ENCODE measurements around the gene OAT.
A peak's percentile ranks its signal among the peaks of the same experiment; 100 is the strongest.

OAT gene

DNA sequence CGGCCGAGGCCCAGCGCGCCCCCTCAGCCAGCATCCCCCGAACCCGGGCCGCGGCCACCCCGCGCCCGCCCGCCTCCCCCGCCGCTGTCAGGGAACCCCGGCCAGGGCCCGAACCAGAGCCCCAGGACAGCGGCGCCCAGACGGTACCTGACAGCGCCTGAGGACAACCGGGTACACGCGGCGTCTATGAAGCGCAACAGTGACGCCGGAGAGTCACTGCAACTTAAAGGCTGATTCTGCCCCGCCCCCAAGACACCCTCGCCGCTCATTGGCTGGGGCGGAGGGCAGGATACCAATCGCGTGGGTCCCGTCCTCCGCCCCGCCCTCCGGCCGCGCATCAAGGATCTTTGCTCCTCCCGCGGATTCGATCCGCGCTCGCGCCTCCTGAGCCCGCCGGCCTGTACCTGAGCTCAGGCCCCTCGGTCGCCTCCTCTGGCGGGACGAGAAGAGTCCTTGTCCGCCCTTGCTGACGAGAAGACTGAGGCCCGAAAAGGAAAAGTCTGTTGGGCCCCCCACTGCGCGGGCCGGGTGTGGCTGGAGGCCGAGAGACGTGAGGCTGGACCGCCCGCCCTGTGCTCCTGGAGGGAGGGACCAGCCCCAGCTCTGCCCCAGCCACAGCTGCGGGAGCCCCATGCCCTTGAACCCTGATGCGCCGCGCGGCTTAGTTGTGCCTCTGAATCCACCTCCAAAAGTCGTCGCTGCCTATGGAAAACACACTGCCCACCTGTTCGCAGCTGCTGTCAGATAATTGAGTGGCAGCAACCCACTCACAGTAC, at the start of gene OAT:
OAT (minus strand) TSS at position 198 of the 776 bp plus-strand sequence. CDS start 6,752 bp downstream, outside the sequence.
- peak; percentile 95 to 98 for DNase-seq

GRCh38 chr10:124467165-124467564, 48.4 kb upstream of the OAT start:
- no peak for DNase-seq

DNA sequence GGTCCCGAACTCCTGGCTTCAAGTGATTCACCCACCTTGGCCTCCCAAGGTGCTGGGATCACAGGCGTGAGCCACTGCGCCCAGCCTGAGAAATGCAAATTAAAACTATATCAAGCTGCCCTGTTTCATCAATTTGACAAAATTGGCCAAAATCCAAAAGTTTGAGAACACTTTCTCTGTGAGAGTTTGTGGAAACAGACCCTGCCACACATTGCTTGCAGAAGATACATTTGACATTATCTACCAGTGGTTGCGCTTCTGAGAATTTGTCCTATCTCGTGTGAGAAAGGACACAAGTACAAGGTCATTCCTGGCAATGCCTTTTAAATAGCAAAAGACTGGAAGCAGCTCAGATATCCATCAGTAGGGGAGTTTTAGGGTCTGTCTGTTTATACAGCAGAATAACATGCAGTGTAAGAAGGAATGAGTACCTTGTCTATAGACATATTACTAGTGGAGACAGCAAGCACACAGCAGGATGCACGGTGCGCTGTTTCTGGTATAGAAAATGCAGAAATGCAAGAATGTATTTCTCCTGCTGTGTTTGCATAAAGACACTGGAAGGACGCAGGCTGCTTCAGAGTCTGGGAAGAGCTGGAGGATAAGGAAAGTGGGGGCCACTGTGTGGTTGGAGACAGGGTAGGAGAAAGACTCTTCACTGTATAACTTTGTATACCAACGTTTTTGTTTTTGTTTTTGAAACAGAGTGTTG, 47.2 kb upstream of the OAT start:
- no peak for DNase-seq

DNA sequence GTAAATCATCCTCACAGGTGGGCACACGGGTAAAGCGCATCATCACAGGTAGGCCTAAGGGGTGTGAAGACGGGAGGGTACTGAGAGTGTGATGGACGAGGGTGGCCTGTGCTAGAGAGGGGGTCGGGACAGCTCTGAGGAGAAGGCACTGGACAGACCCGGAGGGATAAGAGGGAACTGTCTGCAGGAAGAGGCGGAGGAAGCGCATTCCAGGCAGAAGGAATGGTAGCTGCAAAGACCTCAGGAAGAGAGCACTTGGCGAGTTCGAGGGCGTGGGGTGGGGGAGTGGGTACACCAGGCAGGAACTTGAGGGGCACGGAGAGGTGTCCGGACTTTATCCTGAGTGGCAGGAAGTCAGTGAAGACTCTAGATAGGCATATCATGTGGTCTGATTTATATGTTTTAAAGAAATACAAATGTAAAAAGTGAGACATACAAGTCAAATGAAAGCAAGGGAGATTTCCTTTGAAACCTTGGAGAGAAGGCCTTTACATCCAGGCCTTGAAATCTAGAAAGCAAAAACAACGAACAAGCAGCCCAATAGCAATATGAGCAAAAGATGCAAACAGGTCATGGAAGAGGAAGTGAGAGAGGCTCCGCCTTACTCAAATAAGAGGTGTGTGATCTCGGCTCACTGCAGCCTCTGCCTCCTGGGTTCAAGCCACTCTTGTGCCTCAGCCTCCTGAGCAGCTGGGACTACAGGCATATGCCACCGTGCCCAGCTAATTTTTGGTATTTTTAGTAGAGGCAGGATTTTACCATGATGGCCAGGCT, 46.5 kb upstream of the OAT start:
- DNase-seq = no peak

DNA sequence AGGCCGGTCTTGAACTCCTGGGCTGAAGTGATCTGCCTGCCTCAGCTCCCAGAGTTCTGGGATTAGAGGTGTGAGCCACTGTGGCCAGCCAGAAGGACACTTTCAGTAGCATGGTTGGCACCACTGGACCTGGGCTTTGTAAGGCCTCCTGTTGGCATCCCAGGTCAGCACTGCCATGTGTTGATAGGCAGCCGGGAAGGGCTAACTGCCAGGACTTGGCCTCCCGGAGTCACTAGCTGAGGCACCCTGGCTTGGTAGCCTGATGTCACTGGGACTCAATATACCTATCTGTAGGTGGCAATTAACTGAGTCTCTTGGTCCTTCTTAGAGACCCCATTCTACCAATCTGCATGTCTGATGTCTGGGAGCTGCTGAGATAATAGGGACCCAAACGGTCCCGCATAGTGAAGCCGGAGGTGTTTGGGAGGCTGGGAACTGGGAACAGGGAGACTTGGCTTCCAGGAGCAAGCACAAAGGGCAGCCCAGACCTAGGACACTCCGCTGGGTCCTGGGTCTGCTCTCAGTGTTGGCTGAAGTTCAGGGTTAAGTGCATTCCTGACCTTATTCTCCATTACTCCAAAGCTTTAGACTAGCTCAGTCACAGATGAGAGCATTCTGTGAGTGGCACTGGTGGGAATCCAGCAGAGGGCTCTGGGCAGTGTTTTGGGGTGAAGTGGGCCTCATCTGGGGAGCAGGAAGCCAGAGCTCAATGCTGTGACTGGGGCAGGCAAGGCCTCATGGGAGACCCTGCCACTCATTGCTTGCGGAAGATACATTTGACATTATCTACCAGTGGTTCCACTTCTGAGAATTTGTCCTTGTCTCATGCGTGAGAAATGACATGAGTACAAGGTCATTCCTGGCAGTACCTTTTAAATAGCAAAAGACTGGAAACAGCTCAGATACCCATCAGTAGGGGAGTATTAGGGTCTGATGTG, 45.6 kb upstream of the OAT start:
- DNase-seq = no peak

- DNase-seq = no peak
Observed at GRCh38 chr10:124462348-124462695, 43.6 kb upstream of the OAT start.

DNA sequence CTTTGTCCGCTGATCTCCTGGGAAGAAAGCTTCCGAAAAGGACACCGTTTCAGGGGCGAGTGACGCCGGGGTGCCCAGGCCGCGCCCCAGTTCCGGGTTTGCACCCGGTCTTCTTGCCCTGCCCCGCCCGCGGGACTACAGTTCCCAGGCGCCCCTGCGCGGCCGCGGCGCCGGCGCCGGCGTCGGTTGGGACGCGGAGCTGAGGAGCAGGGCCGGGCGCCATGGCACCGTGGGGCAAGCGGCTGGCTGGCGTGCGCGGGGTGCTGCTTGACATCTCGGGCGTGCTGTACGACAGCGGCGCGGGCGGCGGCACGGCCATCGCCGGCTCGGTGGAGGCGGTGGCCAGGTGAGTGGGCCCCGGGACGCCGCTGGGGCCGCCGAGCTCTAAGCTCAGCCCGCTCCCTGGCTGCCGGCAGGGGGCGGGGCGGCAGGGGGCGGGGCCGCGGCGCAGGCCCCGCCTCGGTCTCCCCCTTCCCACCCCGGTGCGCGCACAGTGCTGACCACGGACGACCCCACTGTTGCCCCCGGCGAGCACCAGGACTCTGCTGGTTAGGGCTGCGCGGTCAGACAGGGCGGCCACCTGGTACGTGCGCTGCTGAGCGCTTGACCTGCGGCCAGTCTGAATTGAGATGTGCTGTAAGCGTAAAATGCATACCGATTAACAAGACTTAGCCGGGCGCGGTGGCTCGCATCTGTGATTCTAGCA, 43.1 kb upstream of the OAT start, which contains the start of gene LHPP:
LHPP (plus strand) TSS at position 182 of the 706 bp plus-strand sequence; CDS start at position 222, 40 bp downstream.
- peak; percentile 49 to 80 for DNase-seq

GRCh38 chr10:124460144-124460543, 41.4 kb upstream of the OAT start:
- no peak for DNase-seq

GRCh38 chr10:124459395-124459794, 40.7 kb upstream of the OAT start:
- DNase-seq = no peak

DNA sequence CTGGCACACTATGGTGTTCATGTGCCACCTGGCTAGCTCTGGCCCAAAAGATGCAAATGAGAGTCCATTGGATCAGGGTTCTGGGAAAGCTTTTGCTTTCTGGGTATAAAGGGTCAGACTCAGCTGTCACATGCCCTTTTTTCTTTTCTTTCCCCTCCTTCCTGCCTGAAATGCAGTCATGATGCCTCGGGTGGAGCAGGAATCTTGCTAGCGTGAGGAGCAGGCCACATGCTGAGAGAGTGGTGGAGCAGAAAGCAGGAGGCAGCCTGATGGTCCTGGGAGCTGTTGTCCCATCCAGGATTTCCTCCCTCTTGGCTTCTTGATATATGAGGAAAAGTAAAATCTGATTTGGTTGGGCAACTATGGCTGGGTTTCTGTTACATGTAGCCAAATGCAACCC, 40.2 kb upstream of the OAT start:
- DNase-seq = no peak

- no peak for DNase-seq
Observed at GRCh38 chr10:124458473-124458872, 39.8 kb upstream of the OAT start.

- DNase-seq = no peak
Observed at GRCh38 chr10:124455441-124455840, 36.7 kb upstream of the OAT start.

- no peak for DNase-seq
Observed at GRCh38 chr10:124453960-124454610, 35.4 kb upstream of the OAT start.

DNA sequence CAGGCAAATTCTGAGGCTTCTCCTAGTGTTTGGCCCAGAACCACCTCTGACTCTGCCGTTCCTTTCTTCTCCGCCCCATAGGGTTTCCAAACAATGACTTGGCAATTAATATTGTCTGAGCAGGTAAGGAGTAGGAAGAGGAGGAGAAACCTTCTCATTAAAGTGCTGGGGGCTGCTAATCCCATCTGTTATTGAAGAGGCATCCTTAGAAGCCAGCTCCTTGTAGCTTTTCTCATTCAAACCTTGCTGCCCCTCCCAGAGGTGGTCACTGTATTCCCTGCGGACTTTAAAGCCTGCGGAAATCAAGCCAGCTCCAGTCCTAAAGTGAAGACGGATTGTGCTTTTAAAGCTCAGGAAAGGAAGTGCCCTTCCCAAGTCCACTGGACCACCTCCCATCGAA, 32.6 kb upstream of the OAT start:
- no peak for DNase-seq

DNA sequence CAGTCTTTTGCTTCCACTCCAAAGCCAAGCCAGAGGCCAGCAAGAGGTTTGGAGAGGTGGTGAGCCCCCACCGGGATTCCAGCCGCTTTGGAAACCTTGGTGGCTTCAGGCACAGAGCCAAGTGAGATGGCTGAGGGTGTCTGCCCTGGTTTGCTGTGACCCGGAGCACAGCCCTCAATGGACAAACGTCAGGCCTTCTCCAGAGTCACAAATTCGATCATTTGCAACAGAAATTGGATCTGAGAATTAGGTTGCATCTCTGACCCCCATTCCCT, 32.0 kb upstream of the OAT start:
- no peak for DNase-seq

DNA sequence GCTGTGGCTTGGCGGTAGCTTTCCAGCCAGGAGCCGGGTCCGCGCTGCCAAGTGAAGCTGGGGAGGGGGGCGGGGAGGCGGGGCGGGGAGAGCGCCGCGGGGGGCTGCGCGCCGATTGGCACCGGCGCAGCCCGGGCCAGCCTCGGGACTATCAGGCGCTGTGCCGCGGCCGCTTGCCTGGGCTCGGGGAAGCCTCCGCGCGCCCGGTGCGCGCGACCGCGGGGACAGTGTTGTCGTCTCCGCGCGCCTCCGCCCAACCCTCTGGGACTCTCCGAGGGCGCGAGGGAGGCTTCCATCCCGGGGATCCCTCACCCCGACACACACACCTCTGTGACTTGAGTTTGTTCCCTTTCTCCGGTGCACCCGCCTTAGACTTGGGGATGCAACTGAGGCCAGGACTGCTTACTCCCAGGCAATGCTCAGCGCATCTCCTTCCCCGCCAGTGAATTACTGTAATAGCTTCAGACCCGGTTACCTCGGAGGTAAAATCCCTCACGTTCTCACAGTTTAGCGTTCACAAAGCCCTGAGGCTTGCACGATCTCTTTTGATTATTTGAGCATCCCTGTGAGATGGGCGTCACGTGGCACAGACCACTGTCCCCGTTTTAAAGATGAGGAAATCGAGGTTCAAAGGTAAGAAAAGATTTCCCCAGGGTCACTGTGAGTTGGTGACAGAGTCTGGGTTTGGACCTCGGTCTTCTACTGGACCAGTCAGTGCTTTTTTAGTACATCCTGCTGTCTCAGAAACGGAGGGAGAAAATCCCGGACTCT, 31.5 kb upstream of the OAT start, which contains the start of gene NKX1-2:
NKX1-2 (minus strand) TSS at position 24 of the 771 bp plus-strand sequence. CDS start 92 bp downstream, outside the sequence.
- DNase-seq = no peak

- DNase-seq = no peak
Observed at GRCh38 chr10:124449170-124450011, 30.7 kb upstream of the OAT start.

DNA sequence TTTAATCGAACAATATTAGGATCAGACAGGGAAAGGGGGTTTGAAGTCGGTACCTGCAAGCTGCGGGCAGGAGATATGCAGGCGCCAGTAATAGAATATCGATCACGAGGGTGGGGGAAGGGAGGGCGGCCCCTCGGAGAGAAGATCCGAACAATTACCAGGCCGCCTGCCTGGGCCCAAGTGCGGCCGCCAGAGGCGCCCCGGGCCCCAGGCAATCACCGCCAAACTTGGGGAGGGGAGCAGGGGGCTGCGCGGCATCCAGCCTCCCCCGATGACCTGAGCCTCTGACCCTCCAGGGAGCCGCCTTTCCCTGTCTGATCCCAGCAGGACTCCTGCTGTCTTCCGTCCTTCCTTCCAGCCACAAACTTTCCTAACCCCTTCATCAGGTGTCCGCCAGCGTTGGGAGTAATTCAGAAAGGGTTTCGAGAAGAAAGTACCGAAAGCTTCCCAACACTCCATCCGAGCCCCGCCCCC, 30.0 kb upstream of the OAT start:
- DNase-seq = no peak

GRCh38 chr10:124447751-124448466, 29.2 kb upstream of the OAT start:
- DNase-seq = no peak
